Muscle layer of colon (tissue), 2 donors: ENCODE measurements around the gene TRPV2.

Experiments used
- H3K27ac ChIP-seq: one replicate; pipeline ENCODE4 v1.7.0; 2013; ENCODE audit warnings: low read depth, mild to moderate bottlenecking, low read length, moderate library complexity
- H3K27me3 ChIP-seq, 2 donors: one replicate each; pipeline ENCODE4 v1.7.0; 2013; ENCODE audit warnings: low read length in 2 of 2, mild to moderate bottlenecking in 2 of 2; ENCODE audit not compliant: insufficient read depth in 2 of 2, control insufficient read depth in 1 of 2
- H3K36me3 ChIP-seq: one replicate; pipeline ENCODE4 v1.7.0; 2013; ENCODE audit warnings: mild to moderate bottlenecking, low read length; ENCODE audit not compliant: insufficient read depth
- H3K4me1 ChIP-seq: one replicate; pipeline ENCODE4 v1.7.0; 2013; ENCODE audit warnings: mild to moderate bottlenecking, low read length; ENCODE audit not compliant: insufficient read depth
- H3K4me3 ChIP-seq, 2 donors: one replicate each; pipeline ENCODE4 v1.7.0; 2013; ENCODE audit warnings: low read length in 2 of 2, low read depth in 1 of 2, mild to moderate bottlenecking in 1 of 2, moderate library complexity in 1 of 2
- H3K9ac ChIP-seq: one replicate; pipeline ENCODE4 v1.7.0; 2013; ENCODE audit warnings: low read length
- H3K9me3 ChIP-seq: one replicate; pipeline ENCODE4 v1.7.0; 2013; ENCODE audit warnings: mild to moderate bottlenecking, low read length
- donor health status: abdominal sarcoma.
- donor health status: Adenocarcinoma of cecum.

The TRPV2 gene

GRCh38 chr17:16463358-16464302, 48.3 kb downstream of the TRPV2 start:
- no peak overlapping the region for H3K27ac ChIP-seq
- no peaks in the 10 kb centered on the region for H3K9me3 ChIP-seq
- peaks cover 27% of the 10 kb centered on the region for H3K4me1 ChIP-seq
- H3K36me3 ChIP-seq, result no peaks in the 10 kb centered on the region
- no peak overlapping the region for H3K9ac ChIP-seq
- no peak overlapping the region for H3K4me3 ChIP-seq
- no peaks in the 10 kb centered on the region for H3K27me3 ChIP-seq

GRCh38 chr17:16464303-16465051, 49.1 kb downstream of the TRPV2 start:
- Histone ChIP-seq H3K27ac (no peak overlapping the region), H3K27me3 (no peaks in the 10 kb centered on the region), H3K36me3 (no peaks in the 10 kb centered on the region), H3K9ac (no peak overlapping the region), H3K4me1 (peaks cover 27% of the 10 kb centered on the region), H3K4me3 (no peak overlapping the region), H3K9me3 (no peaks in the 10 kb centered on the region)

- Histone ChIP-seq H3K27me3 (no peaks in the 10 kb centered on the region), H3K4me1 (peaks cover 27% of the 10 kb centered on the region), H3K9ac (no peak overlapping the region), H3K4me3 (no peak overlapping the region), H3K27ac (no peak overlapping the region), H3K9me3 (no peaks in the 10 kb centered on the region), H3K36me3 (no peaks in the 10 kb centered on the region)
Measured at GRCh38 chr17:16465052-16465312, 49.6 kb downstream of the TRPV2 start.

GRCh38 chr17:16465861-16466338, 50.5 kb downstream of the TRPV2 start:
- Histone ChIP-seq H3K9me3 (no peaks in the 10 kb centered on the region), H3K4me1 (peaks cover 27% of the 10 kb centered on the region), H3K27me3 (no peaks in the 10 kb centered on the region), H3K4me3 (no peak overlapping the region), H3K36me3 (no peaks in the 10 kb centered on the region), H3K9ac (no peak overlapping the region), H3K27ac (no peak overlapping the region)

- Histone ChIP-seq H3K36me3 (no peaks in the 10 kb centered on the region), H3K9ac (no peak overlapping the region), H3K4me3 (no peak overlapping the region), H3K4me1 (peaks cover 27% of the 10 kb centered on the region), H3K27me3 (no peaks in the 10 kb centered on the region), H3K27ac (no peak overlapping the region), H3K9me3 (no peaks in the 10 kb centered on the region)
Measured at GRCh38 chr17:16466407-16466806, 51.0 kb downstream of the TRPV2 start.

- Histone ChIP-seq H3K9me3 (no peaks in the 10 kb centered on the region), H3K27me3 (no peaks in the 10 kb centered on the region), H3K4me3 (no peak overlapping the region), H3K4me1 (peaks cover 27% of the 10 kb centered on the region), H3K27ac (no peak overlapping the region), H3K9ac (no peak overlapping the region), H3K36me3 (no peaks in the 10 kb centered on the region)
Measured at GRCh38 chr17:16467044-16467443, 51.7 kb downstream of the TRPV2 start.

- Histone ChIP-seq H3K9me3 (no peaks in the 10 kb centered on the region), H3K4me3 (no peak overlapping the region), H3K27ac (no peak overlapping the region), H3K36me3 (no peaks in the 10 kb centered on the region), H3K4me1 (peaks cover 24% of the 10 kb centered on the region), H3K9ac (no peak overlapping the region), H3K27me3 (no peaks in the 10 kb centered on the region)
Measured at GRCh38 chr17:16467886-16468285, 52.5 kb downstream of the TRPV2 start.

- H3K36me3 ChIP-seq, result no peaks in the 10 kb centered on the region
- H3K4me1 ChIP-seq, result peaks cover 18% of the 10 kb centered on the region
- H3K27me3 ChIP-seq, result no peaks in the 10 kb centered on the region
- no peak overlapping the region for H3K27ac ChIP-seq
- H3K4me3 ChIP-seq, result no peak overlapping the region
- H3K9me3 ChIP-seq, result no peaks in the 10 kb centered on the region
- H3K9ac ChIP-seq, result no peak overlapping the region
Measured at GRCh38 chr17:16468428-16468992, 53.1 kb downstream of the TRPV2 start.

- Histone ChIP-seq H3K27me3 (no peaks in the 10 kb centered on the region), H3K4me3 (no peak overlapping the region), H3K9ac (no peak overlapping the region), H3K36me3 (no peaks in the 10 kb centered on the region), H3K9me3 (no peaks in the 10 kb centered on the region), H3K4me1 (peaks cover 5% of the 10 kb centered on the region), H3K27ac (no peak overlapping the region)
Measured at GRCh38 chr17:16470265-16470664, 54.9 kb downstream of the TRPV2 start.

GRCh38 chr17:16471295-16471694, 55.9 kb downstream of the TRPV2 start:
- Histone ChIP-seq H3K27ac (no peak overlapping the region), H3K27me3 (no peaks in the 10 kb centered on the region), H3K9me3 (no peaks in the 10 kb centered on the region), H3K36me3 (no peaks in the 10 kb centered on the region), H3K4me3 (no peak overlapping the region), H3K4me1 (no peaks in the 10 kb centered on the region), H3K9ac (no peak overlapping the region)

- no peak overlapping the region for H3K27ac ChIP-seq
- H3K36me3 ChIP-seq, result no peaks in the 10 kb centered on the region
- no peaks in the 10 kb centered on the region for H3K9me3 ChIP-seq
- H3K4me3 ChIP-seq, result no peak overlapping the region
- H3K9ac ChIP-seq, result no peak overlapping the region
- H3K27me3 ChIP-seq, result no peaks in the 10 kb centered on the region
- H3K4me1 ChIP-seq, result peaks cover 7% of the 10 kb centered on the region
Measured at GRCh38 chr17:16472539-16472938, 57.2 kb downstream of the TRPV2 start.
